Diencephalon (tissue), 1 donor: ENCODE measurements around the gene UPP1. TPM values are rescaled to one million over a fixed set of nuclear protein-coding genes. Genes with fewer than 3 reads are reported as not detected.

Source experiments
- total RNA-seq: library from RNA; depleted of rRNA; stranded (reverse); fragments of >200 nt; gene quantifications from one replicate; pipeline ENCODE4 v1.2.3, GENCODE V29; 2014

The UPP1 gene
- 16.8 TPM for total RNA-seq

DNA sequence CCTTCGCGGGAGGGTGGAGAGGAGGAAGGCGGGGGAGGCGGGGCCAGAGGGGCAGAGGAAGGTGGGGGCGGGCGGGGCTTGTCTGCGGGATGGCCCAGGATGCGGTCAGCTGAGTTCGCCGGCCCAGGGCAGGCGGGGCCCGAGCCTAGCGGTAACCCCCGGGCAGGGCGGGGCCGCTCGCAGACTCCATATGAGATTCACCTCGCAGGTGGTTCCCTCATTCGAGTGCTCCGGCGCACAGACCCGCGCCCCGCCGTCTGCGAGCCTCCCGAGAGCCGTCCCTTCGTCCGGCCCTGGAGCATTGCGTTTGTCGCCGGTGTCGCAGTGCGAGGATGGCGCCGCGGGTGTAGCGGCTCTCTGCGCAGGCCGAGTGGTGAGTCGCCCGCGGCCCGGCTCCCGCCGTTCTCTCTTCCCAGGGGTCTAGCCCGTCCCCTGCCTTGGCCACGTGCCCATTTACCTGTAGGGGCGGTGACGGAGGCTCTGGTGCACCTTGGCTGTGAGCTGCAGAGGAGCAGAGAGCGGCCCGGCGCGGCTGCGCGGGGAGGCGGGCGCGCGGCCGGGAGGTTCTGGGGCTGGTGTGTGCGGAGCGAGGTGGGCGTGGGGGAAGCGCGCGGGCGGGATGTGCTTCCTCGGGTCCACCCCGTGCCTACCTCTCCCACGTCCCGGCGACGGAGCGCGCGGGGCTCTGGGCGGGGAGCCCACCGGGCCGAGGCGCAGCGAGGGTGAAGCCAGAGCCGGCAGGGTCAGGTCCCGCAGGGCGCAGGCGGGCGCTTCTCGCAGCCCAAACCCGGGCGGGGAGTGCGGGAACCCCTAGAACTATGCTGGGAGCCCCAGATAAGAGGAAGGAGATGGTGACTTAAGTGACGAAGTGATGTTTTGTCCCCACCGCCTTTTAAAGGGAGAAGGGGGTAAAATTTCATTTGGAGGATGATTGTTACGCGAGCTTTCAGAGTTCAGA lies at the start of gene UPP1:
Gene UPP1 (plus strand): TSS at position 220 of the 958 bp plus-strand sequence. CDS start 5,519 bp downstream, outside the sequence.

Other genes starting within 250 kb of the UPP1 start
- 0.92 TPM for gene PKD1L1, start 140.8 kb upstream of the UPP1 start, total RNA-seq
- gene HUS1, start 109.7 kb upstream of the UPP1 start, total RNA-seq: 24.7 TPM
- gene SUN3, start 60.2 kb upstream of the UPP1 start, total RNA-seq: 0.69 TPM
- 5.8 TPM for gene C7orf57, start 53.7 kb upstream of the UPP1 start, total RNA-seq
- gene ABCA13, start 82.2 kb downstream of the UPP1 start, total RNA-seq: 0.92 TPM